K562 (cell line): ENCODE data around the gene FAM114A1. TPM values are rescaled to one million over a fixed set of nuclear protein-coding genes. Genes with fewer than 3 reads are reported as not detected.

ENCODE experiments used
- ADNP ChIP-seq: fragments of 200-800 bp; sonication (Bioruptor generic); IDR thresholded peaks from 2 replicates; pipeline ENCODE4 v1.6.1; 2016; ENCODE audit warnings: missing genetic modification characterization, missing compliant biosample characterization
- BACH1 ChIP-seq: fragments of 200-800 bp; sonication (Bioruptor generic); IDR thresholded peaks from 2 replicates; pipeline ENCODE4 v1.6.1; 2016; ENCODE audit warnings: missing genetic modification characterization, missing compliant biosample characterization
- CREM ChIP-seq: IDR thresholded peaks from 2 replicates; pipeline ENCODE4 v1.6.1; 2014; ENCODE audit warnings: antibody characterized with exemption, low read depth
- ELK3 ChIP-seq: fragments of 450-650 bp; formaldehyde crosslinking; IDR thresholded peaks from 2 replicates; pipeline ENCODE4 v1.4.0; 2020; ENCODE audit warnings: mild to moderate bottlenecking
- GABPB2 ChIP-seq: fragments of 250-450 bp; sonication (Bioruptor Pico); conservative IDR thresholded peaks from 2 replicates; pipeline ENCODE4 v1.5.1; 2021; ENCODE audit warnings: mild to moderate bottlenecking
- POLR2H ChIP-seq: IDR thresholded peaks from 2 replicates; pipeline ENCODE4 v1.6.1; 2016; ENCODE audit warnings: missing genetic modification characterization, low read depth, mild to moderate bottlenecking, control low read depth, missing compliant biosample characterization, moderate library complexity
- RBM14 ChIP-seq: fragments of 200-400 bp; formaldehyde crosslinking; IDR thresholded peaks from 2 replicates; pipeline ENCODE4 v1.6.1; 2018; ENCODE audit warnings: low read depth, mild to moderate bottlenecking, low read length, moderate library complexity, borderline replicate concordance; ENCODE audit not compliant: insufficient read depth
- SMARCA4 ChIP-seq: fragments of 450-650 bp; IDR thresholded peaks from 2 replicates; pipeline ENCODE4 v1.6.1; 2016
- SMARCE1 ChIP-seq: fragments of 450-650 bp; IDR thresholded peaks from 2 replicates; pipeline ENCODE4 v1.7.1; 2016; ENCODE audit warnings: mild to moderate bottlenecking
- SRSF3 ChIP-seq: fragments of 200-400 bp; formaldehyde crosslinking; IDR thresholded peaks from 2 replicates; pipeline ENCODE4 v1.6.1; 2016; ENCODE audit warnings: mild to moderate bottlenecking, low read length, moderate library complexity; ENCODE audit not compliant: insufficient read depth
- WHSC1 ChIP-seq: IDR thresholded peaks from one replicate; pipeline ENCODE4 v1.6.1; 2012; ENCODE audit warnings: low read length, control low read depth, inconsistent platforms
- ZFP91 ChIP-seq: sonication (generic); formaldehyde crosslinking; IDR thresholded peaks from 2 replicates; pipeline ENCODE4 v1.8.0; 2022; ENCODE audit warnings: mild to moderate bottlenecking, missing genetic modification reagents
- polyA plus RNA-seq, 8 experiments: library from polyadenylated mRNA; depleted of rRNA in 4 of 8; stranded (reverse) in 5 of 8; unstranded in 3 of 8; fragments of >200 nt; fragmentation: Nextera tagmentation in 2 of 8; fragmentation: Illumina TruSeq in 1 of 8; extraction: Ambion mirVana in 2 of 8; extraction: Trizol in 1 of 8; gene quantifications; 2 replicates each; pipeline versions ENCODE4 v1.2.1 to v1.2.3, GENCODE V29; 2011 to 2014; ENCODE audit warnings: inconsistent platforms in 1 of 8, missing spikeins in 1 of 8
- total RNA-seq, 7 experiments: library from RNA; depleted of rRNA in 6 of 7; stranded (reverse); fragments of >200 nt in 6 of 7; fragmentation: Illumina TruSeq in 2 of 7; extraction: Trizol in 2 of 7; gene quantifications; 2 replicates each; pipeline versions ENCODE4 v1.2.1 to v1.2.3, GENCODE V29; 2011 to 2021; ENCODE audit warnings: low replicate concordance in 1 of 7
- TF ChIP-seq, protein P1 (sequence below): sonication (generic); formaldehyde crosslinking; IDR thresholded peaks from 2 replicates; pipeline ENCODE4 v1.8.1; 2023; ENCODE audit warnings: mild to moderate bottlenecking, missing genetic modification reagents
- TF ChIP-seq, protein P2 (sequence below), 2 experiments: fragments of 450-650 bp; formaldehyde crosslinking in 1 of 2; IDR thresholded peaks; 2 replicates each; pipeline versions ENCODE4 v1.4.0 to v1.6.1; 2014 to 2020; ENCODE audit warnings: mild to moderate bottlenecking in 2 of 2, borderline replicate concordance in 1 of 2, low read depth in 1 of 2

Gene FAM114A1
- total and polyA plus RNA-seq, 9 of the 15 experiments (the other 6 are each of a cell fraction or from before 2014, with no cell fraction given): 1.8 to 12.0 (median 4.3) TPM

- TF ChIP-seq CREM (0 out of 2 replicates have a peak, but pooled peaks have one; percentile 28), WHSC1 (no peak), SRSF3 (no peak), SMARCA4 (peak; percentile 42; the same call in 1 of the 2 replicates), ELK3 (CRISPR knock-in tag) (no peak), SMARCE1 (0 out of 2 replicates have a peak, but pooled peaks have one; percentile 14), GABPB2 (CRISPR knock-in tag) (no peak), RBM14 (no peak), ADNP (tag) (0 out of 2 replicates have a peak, but pooled peaks have one; percentile 21), BACH1 (no peak), POLR2H (tag) (peak; percentile 46; the same call in 1 of the 2 replicates), ZFP91 (CRISPR knock-in tag) (no peak)
- TF ChIP-seq, protein P1, sequence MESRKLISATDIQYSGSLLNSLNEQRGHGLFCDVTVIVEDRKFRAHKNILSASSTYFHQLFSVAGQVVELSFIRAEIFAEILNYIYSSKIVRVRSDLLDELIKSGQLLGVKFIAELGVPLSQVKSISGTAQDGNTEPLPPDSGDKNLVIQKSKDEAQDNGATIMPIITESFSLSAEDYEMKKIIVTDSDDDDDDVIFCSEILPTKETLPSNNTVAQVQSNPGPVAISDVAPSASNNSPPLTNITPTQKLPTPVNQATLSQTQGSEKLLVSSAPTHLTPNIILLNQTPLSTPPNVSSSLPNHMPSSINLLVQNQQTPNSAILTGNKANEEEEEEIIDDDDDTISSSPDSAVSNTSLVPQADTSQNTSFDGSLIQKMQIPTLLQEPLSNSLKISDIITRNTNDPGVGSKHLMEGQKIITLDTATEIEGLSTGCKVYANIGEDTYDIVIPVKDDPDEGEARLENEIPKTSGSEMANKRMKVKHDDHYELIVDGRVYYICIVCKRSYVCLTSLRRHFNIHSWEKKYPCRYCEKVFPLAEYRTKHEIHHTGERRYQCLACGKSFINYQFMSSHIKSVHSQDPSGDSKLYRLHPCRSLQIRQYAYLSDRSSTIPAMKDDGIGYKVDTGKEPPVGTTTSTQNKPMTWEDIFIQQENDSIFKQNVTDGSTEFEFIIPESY (CRISPR knock-in tag): no peak
- TF ChIP-seq, protein P2, sequence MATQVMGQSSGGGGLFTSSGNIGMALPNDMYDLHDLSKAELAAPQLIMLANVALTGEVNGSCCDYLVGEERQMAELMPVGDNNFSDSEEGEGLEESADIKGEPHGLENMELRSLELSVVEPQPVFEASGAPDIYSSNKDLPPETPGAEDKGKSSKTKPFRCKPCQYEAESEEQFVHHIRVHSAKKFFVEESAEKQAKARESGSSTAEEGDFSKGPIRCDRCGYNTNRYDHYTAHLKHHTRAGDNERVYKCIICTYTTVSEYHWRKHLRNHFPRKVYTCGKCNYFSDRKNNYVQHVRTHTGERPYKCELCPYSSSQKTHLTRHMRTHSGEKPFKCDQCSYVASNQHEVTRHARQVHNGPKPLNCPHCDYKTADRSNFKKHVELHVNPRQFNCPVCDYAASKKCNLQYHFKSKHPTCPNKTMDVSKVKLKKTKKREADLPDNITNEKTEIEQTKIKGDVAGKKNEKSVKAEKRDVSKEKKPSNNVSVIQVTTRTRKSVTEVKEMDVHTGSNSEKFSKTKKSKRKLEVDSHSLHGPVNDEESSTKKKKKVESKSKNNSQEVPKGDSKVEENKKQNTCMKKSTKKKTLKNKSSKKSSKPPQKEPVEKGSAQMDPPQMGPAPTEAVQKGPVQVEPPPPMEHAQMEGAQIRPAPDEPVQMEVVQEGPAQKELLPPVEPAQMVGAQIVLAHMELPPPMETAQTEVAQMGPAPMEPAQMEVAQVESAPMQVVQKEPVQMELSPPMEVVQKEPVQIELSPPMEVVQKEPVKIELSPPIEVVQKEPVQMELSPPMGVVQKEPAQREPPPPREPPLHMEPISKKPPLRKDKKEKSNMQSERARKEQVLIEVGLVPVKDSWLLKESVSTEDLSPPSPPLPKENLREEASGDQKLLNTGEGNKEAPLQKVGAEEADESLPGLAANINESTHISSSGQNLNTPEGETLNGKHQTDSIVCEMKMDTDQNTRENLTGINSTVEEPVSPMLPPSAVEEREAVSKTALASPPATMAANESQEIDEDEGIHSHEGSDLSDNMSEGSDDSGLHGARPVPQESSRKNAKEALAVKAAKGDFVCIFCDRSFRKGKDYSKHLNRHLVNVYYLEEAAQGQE (IDR thresholded peaks at IDR 0.05; ENCODE audit: borderline replicate concordance): peak; percentile 47; the same call in 1 of the 2 replicates
- TF ChIP-seq, protein P2 (CRISPR knock-in tag; IDR thresholded peaks at IDR 0.05; ENCODE audit: low read depth): no peak
These were observed 10.9 kb upstream of the FAM114A1 start, which contains the start of gene TLR6 (continued) for GRCh38 chr4:38856524-38857337.
